SK-MEL-5 (cell line): ENCODE measurements around the gene RAI1. TPM values are rescaled to one million over a fixed set of nuclear protein-coding genes. Genes with fewer than 3 reads are reported as not detected.

Experiments used
- DNase-seq: peaks from one replicate; pipeline ENCODE4 v3.0.0-alpha.2; 2016; ENCODE audit warnings: low read depth, low spot score
- in situ Hi-C: cut with HindIII; loops from 2 replicates; pipeline ENCODE4 v1.10.0; 2016; ENCODE audit warnings: low sequenced_read_pairs, high pct_unique_total_duplicates, low pct_unique_long_range_greater_than_20kb
- total RNA-seq: library from RNA; depleted of rRNA; stranded (reverse); fragments of >200 nt; shearing (Covaris generic); gene quantifications from 2 replicates; pipeline ENCODE4 v1.2.3, GENCODE V29; 2014

RAI1 gene
- total RNA-seq, 1 experiment from 2014 or later: 9.4 TPM

DNA sequence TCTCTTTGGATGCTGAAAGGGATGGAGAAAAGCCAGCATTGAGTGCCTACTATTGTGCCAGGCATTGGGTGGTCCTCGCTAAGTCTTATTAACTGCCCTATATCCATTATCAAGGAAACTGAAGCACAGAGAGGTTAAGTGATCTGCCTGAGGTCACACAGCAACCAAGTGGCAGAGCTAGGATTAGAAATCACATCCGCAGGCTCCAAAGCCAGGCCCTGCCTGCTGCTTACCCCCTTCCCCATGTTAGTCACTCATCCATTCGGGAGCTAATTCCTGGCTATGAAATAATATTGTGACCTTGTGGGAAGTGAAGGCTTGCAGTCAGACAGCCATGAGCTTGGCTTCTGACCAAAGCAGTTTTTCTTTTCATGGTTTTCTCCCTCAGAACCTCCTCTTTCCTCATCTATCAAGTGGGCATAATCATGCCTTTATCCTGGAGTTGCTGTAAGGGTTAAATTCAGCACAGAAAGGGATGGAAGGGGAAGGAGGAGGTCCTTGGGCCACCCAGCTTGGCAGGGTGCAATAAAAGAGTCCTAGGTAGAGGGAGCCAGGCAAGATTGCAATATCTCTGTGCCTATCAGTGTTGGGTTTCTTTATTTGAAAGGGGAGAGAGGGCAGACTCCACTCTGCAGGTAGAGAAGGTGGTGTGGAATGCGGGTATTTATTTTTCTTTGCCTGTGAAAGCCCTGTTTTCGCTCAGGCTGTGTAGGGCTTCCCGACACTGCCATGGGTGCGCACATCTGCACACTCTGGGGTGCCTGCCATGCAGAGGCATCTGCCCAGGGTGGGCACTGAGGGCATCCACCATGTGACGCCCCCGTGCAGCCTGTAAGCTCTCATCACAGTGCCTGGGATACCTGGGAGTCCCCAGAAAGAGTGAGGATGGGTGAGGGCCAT is 11.3 kb downstream of the RAI1 start:
- in situ Hi-C loops: no loop called here
- peak; percentile 52 for DNase-seq

GRCh38 chr17:17693253-17694168 is 12.3 kb downstream of the RAI1 start:
- peak; percentile 87 for DNase-seq
- in situ Hi-C loops: no loop called here

- in situ Hi-C loops: no loop called here
- peak; percentile 60 for DNase-seq
Observed at GRCh38 chr17:17694169-17695081, 13.2 kb downstream of the RAI1 start.

DNA sequence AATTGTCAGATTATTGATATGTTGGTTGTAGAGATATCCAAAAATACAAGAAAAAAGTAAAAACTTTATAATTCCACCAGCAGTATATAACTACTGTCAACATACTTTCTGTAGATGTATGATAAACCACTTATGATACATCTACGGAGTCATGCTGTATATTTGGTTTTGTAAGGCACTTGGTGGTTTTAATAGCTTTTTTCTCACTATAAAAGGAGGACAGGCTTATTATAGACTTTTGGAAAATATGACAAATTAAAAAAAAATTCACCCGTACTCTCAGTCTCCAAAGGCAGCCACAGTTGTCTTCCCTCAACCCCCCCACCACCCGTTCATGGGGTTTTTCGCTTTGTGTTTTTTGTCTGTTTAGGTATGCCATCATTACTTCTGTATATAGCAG is 14.8 kb downstream of the RAI1 start:
- no peak for DNase-seq
- in situ Hi-C loops: no loop called here

- DNase-seq: no peak
- in situ Hi-C loops: no loop called here
Observed at GRCh38 chr17:17696882-17697633, 15.8 kb downstream of the RAI1 start.

- in situ Hi-C loops: no loop called here
- no peak for DNase-seq
Observed at GRCh38 chr17:17698371-17698770, 17.1 kb downstream of the RAI1 start.

- in situ Hi-C loops: no loop called here
- peak; percentile 81 for DNase-seq
Observed at GRCh38 chr17:17698869-17699351, 17.7 kb downstream of the RAI1 start.

GRCh38 chr17:17699491-17699890 is 18.2 kb downstream of the RAI1 start:
- in situ Hi-C loops: no loop called here
- no peak for DNase-seq

GRCh38 chr17:17700251-17700969 is 19.2 kb downstream of the RAI1 start:
- DNase-seq: no peak
- in situ Hi-C loops: no loop called here

DNA sequence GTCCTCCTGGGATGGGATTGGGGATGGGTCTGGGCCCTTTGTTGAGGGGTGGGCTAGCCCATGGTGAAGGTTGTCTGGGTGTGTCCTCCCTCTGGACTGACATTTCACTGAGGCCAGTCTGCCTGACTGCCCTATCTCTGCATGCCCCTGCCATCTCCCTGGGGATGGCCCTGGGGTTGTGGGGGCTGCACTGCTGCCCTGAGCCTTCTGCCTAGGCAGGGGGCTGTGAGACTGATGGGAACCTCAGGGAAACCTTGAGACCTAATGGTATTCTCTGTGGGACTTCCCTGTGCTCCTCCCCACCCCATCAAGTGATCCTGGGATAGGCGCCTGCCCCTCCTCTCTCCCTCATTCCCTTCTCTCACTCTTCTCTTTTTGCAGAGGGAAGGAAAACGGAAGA is 19.9 kb downstream of the RAI1 start:
- no peak for DNase-seq
- in situ Hi-C loops: no loop called here

- no peak for DNase-seq
- in situ Hi-C loops: no loop called here
Observed at GRCh38 chr17:17701658-17702057, 20.4 kb downstream of the RAI1 start.

GRCh38 chr17:17702449-17703139 is 21.3 kb downstream of the RAI1 start:
- no peak for DNase-seq
- in situ Hi-C loops: no loop called here

GRCh38 chr17:17703140-17703919 is 22.1 kb downstream of the RAI1 start:
- no peak for DNase-seq
- in situ Hi-C loops: no loop called here

- no peak for DNase-seq
- in situ Hi-C loops: no loop called here
Observed at GRCh38 chr17:17704931-17705330, 23.7 kb downstream of the RAI1 start.
